Lower leg skin (tissue), 4 donors: ENCODE results near the gene KCNMA1. TPM values are rescaled to one million over a fixed set of nuclear protein-coding genes. Genes with fewer than 3 reads are reported as not detected.

Experiments used
- DNase-seq, 2 donors: peaks; one replicate each; pipeline ENCODE4 v3.0.0-alpha.2; 2019; ENCODE audit warnings: low spot score in 2 of 2
- H3K4me3 ChIP-seq: fragments of 200-600 bp; sonication (generic); 2 replicates; pipeline ENCODE4 v1.5.1; 2017; ENCODE audit warnings: mild to moderate bottlenecking, low read depth; ENCODE audit not compliant: poor library complexity, severe bottlenecking
- POLR2A ChIP-seq, 2 donors: fragments of 450-650 bp; IDR thresholded peaks; one replicate each; pipeline ENCODE4 v1.6.1; 2016 to 2017; ENCODE audit warnings: antibody characterized with exemption in 2 of 2, mild to moderate bottlenecking in 1 of 2, moderate library complexity in 1 of 2
- WGBS, 2 donors: methylation state at CpG; one replicate each; pipeline ENCODE4 v1.1.5; 2018; 5-methylcytosine and 5-hydroxymethylcytosine counted together
- intact Hi-C: fragments of 100-400 bp; cut with DNase I; formaldehyde crosslinking; loops from one replicate; pipeline ENCODE4 v1.15.0; 2023; ENCODE audit warnings: low total_unique reads
- total RNA-seq, 4 donors: library from RNA; depleted of rRNA; stranded (reverse); fragments of >200 nt; gene quantifications; one replicate each; pipeline ENCODE4 v1.1.0, GENCODE V29; 2016
- TF ChIP-seq, protein P1 (sequence below), 3 donors: fragments of 450-650 bp; IDR thresholded peaks; one replicate each; pipeline ENCODE4 v1.5.1; 2016; ENCODE audit warnings: antibody characterized with exemption in 3 of 3, mild to moderate bottlenecking in 3 of 3, moderate library complexity in 2 of 3

KCNMA1 gene
- total RNA-seq, 4 donors from 2014 or later: 4.1 to 9.9 (median 6.5) TPM

- no peak for TF ChIP-seq POLR2A (IDR thresholded peaks at IDR 0.05)
- TF ChIP-seq, protein P1, sequence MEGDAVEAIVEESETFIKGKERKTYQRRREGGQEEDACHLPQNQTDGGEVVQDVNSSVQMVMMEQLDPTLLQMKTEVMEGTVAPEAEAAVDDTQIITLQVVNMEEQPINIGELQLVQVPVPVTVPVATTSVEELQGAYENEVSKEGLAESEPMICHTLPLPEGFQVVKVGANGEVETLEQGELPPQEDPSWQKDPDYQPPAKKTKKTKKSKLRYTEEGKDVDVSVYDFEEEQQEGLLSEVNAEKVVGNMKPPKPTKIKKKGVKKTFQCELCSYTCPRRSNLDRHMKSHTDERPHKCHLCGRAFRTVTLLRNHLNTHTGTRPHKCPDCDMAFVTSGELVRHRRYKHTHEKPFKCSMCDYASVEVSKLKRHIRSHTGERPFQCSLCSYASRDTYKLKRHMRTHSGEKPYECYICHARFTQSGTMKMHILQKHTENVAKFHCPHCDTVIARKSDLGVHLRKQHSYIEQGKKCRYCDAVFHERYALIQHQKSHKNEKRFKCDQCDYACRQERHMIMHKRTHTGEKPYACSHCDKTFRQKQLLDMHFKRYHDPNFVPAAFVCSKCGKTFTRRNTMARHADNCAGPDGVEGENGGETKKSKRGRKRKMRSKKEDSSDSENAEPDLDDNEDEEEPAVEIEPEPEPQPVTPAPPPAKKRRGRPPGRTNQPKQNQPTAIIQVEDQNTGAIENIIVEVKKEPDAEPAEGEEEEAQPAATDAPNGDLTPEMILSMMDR (IDR thresholded peaks at IDR 0.05): no peak
- DNase-seq: no peak
- intact Hi-C loops: no loop called here
- H3K4me3 ChIP-seq: no peak overlapping the region
- WGBS, 2 donors: 42 to 52% methylated on average over 5 of the region's 5 CpGs
Measured at GRCh38 chr10:77164616-77165311, 472.8 kb downstream of the KCNMA1 start.

DNA sequence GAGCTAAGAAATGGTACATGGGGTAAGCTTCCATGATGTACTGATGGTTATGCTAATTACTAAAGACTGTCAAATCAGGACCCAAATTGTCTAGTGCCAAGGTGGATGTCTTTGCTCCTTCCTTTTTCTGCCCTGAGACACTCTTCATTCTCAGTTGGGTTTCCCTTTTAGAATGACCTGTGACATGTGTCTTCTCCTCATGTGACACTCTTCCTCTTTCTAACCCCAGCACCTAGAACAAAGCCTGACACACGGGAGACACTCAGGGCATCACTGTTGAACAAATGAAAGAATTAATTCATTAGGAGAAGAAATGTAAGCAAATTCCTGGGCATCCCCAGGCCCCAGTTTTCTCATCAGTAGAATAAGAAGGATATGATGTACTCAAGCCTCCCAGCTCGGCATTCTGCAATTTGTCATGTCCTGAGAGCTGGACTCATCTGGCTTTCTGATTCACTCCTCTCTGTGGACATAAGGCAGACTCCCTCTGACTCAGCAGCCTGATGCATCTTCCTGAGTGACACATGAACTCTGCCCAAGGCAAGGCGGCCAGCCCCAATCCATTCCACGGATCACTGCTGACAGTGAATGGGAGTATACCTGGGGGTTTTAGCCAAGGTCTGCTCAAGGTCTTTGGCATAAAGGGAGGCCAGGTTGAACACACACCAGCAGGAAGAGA, 473.8 kb downstream of the KCNMA1 start:
- DNase-seq: peak; percentile 54 to 84
- intact Hi-C loops: no loop called here
- H3K4me3 ChIP-seq: no peak overlapping the region
- WGBS, 2 donors: 35 to 41% methylated on average over 4 of the region's 4 CpGs
- TF ChIP-seq, protein P1 (IDR thresholded peaks at IDR 0.05): no peak
- no peak for TF ChIP-seq POLR2A (IDR thresholded peaks at IDR 0.05)

DNA sequence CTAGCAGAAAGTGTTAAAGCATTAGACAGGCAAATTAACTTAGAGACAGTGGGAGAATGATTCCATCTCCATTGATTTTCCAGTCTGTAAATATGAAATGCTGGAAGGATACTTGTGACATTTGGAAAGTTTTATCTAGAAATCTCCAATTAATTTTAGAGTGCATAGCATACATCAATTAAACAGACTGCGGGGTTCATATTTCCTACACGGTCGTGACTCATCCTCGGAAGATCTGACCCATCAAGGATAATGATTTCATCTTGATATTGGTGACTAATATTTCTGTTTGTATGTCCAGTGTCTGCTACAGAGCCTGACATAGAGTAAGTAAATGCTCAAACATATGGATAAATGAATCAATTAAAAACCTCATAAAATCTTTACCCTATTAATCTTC, 474.9 kb downstream of the KCNMA1 start:
- no peak overlapping the region for H3K4me3 ChIP-seq
- 70 to 77% methylated on average over 4 of the region's 4 CpGs for WGBS, 2 donors
- TF ChIP-seq, protein P1 (IDR thresholded peaks at IDR 0.05): no peak
- no peak for TF ChIP-seq POLR2A (IDR thresholded peaks at IDR 0.05)
- intact Hi-C loops: no loop called here
- DNase-seq: no peak

DNA sequence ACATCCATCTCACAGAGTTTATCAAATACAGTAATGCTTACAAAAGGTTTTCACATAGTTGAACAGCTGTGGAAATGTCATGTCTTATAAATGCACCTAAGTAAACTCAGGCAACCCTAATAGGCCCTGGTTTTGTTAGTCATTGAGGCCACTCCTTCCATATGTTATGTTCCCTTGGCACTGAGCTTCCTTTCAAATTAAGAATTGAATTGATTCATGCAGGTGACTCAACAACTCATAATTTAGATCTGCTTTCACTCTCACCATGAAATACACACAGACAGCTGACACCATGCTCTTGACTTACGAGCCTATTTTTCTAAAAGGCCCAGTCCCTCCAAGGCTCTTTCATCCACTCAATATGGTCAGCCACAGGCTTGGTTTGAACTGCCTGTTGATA, 476.9 kb downstream of the KCNMA1 start:
- TF ChIP-seq, protein P1 (IDR thresholded peaks at IDR 0.05): no peak
- no peak for TF ChIP-seq POLR2A (IDR thresholded peaks at IDR 0.05)
- no peak for DNase-seq
- intact Hi-C loops: no loop called here

DNA sequence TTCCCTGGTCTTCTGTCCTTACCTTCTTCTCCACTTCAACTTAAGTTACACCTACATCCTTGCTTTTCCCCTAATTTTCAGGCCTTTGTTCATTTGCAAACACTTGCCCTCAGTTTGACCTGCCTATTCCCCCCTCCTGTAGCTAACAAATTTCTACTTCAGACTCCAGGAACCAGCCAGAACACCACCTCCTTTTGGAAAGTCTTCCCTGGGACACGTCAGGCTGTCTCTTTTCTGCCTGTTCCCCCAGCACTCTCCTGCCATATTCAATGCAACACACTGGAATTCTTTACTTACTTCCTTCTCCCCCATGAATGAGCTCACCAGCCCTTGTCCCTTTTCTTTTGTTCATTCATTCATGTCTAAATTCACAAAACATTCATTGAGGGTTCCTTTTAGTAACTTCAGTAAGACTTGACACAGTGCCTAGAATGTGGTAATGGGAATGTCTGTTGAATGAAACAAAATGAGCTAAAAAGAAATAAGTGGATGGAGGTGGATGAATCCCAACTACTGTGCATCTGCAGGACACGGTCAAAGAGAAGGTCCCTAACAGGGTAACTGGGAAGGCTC, 478.0 kb downstream of the KCNMA1 start:
- no peak overlapping the region for H3K4me3 ChIP-seq
- 79 to 80% methylated on average over 2 of the region's 2 CpGs for WGBS, 2 donors
- no peak for TF ChIP-seq POLR2A (IDR thresholded peaks at IDR 0.05)
- TF ChIP-seq, protein P1 (IDR thresholded peaks at IDR 0.05): no peak
- DNase-seq: no peak
- intact Hi-C loops: no loop called here

More for the DNA sequence above, 476.9 kb downstream of the KCNMA1 start:
- H3K4me3 ChIP-seq: no peak overlapping the region
- WGBS, 2 donors: 50 to 58% methylated on average over 1 of the region's 1 CpG
